NCI-H2171 (cell line): ENCODE data around the gene FSD1.

Experiments
- DNase-seq: peaks from one replicate; lab custom pipeline; 2025; lab: John Stamatoyannopoulos, UW

Gene FSD1

DNA sequence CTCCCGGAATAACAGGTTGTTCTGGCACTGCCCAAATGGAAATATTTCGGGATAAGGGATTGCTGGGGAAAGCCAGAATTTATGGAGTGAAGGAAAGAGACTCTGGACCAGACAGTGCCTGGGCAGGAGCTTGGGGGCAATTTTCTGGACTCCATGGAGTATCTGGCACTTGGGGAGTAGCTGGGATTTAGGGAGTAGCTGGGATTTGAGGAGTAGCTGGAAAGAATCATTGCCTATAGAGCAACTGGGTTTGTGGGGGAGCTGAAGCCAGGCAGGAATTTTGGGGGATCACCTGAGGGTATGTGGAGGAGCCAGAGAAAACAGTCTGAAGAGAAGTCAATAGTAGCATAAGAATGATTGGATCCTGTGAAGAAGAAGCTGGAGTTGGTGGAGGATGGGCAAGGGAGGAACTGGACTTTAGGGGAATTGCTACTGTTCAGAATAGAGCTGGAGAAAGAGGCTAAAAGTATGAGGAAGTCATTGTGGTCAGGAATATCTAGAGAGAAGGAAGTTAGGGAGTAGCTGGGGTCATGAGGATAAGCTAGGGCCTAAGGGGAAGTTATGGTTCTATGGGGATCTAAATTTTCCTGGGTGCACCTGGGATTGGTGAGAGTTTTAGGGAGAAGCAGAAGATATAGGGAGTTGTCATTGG, 14.8 kb downstream of the FSD1 start:
- DNase-seq, result no peak

DNA sequence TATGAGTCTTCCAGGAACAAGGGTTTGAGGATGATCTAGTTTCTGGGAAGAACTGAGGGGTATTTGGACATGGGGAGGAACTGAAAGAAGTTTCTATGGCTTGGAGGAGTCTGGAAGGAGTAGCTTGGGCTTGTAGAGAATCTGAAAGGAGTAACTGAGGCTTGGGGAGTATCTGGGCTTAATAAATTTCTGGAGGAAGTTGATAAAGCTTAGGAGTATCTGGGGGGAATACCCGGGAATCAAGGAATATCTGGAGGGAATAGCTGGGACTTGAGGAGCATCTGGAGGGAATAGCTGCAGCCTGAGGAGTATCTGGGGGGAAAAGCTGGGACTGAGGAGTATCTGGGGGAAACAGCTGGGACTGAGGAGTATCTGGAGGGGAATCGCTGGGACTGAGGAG, 16.0 kb downstream of the FSD1 start:
- no peak for DNase-seq

DNA sequence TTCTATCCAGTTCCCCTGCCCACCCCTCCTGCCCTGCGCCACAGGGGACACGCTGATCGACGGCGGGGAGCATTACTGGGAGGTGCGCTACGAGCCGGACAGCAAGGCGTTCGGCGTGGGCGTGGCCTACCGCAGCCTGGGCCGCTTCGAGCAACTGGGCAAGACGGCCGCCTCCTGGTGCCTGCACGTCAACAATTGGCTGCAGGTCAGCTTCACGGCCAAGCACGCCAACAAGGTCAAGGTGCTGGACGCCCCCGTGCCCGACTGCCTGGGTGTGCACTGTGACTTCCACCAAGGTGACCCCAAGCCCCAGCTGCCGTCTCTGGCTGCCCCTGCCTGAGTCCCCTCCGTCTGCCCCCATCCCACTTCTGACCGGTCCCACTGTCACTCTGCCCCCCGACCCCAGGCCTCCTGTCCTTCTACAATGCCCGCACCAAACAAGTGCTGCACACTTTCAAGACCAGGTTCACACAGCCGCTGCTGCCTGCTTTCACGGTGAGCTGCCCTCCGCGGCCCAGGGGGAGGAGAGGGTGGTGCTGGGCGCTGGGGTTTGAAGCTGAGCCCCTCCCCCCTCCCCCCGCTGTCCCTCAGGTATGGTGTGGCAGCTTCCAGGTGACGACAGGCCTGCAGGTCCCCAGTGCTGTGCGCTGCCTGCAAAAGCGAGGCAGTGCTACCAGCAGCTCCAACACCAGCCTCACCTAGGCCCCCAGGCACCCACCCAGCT, 18.7 kb downstream of the FSD1 start:
- no peak for DNase-seq

GRCh38 chr19:4323692-4324091, 19.3 kb downstream of the FSD1 start:
- DNase-seq, result no peak

DNA sequence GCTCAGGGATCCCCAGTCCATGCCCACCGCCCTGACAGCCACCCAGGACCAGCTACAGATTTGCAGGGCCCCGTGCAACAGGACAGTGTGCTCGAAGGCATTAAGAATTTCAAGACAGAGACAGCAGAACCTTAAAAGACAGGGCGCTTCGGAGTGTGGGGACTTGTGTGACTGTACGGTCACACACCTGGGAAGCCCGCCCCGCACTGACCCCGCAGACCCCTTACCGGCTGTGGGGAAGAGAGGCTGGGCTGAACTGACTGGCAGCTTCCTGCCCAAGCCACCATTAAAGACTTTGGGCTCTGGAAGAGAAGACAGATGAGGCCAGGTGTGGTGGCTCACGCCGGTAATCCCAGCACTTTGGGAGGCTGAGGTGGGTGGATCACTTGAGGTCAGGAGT, 19.8 kb downstream of the FSD1 start:
- no peak for DNase-seq

GRCh38 chr19:4326215-4326836, 21.9 kb downstream of the FSD1 start:
- DNase-seq, result no peak

GRCh38 chr19:4326837-4327251, 22.4 kb downstream of the FSD1 start:
- no peak for DNase-seq

DNA sequence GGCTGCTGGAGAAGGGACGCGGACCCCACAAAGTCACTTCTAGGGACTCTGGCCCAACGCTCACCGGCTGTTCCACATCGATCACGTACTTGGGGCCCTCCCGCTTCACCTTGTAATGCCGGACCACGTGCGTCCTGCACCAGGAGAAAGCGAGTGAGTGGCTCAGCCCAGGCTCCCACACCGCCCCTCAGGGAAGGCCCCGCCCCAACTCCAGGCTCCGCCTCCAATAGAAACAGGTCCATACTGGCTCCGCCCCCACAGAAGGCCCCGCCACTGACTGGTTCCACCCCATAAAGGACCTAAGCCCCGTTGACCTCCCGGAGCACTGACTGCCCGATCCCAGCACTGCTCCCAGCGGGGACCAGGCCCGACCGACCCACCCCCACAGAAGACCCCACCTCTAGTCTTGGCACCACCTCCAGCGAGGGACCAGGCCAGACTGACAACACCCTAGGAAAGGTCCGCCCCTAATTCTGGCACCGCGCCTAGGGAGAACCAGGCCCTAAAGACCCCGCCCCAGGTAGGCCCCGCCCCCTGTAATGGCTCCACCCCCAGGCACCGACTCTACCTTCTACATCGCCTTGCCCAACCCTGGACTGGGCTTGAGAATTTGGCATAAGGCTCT, 23.0 kb downstream of the FSD1 start:
- DNase-seq, result peak; percentile 79

DNA sequence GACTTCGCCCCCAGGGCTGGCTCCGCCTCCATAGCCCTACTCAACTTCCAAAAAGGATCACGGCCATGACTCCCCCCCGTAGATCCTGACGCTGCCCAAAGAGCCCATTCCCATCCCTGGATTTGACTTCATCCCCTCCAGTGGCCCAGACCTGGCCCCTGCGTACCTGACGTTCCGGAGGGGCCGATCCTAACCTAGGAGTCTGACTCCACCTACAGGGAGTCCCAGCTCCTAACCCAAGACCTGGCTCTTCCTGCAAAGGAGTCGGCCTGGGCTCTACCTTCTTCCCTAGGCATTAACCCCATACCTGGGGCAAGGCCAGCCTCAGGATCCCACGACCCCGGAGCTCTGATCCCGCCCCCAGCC, 23.5 kb downstream of the FSD1 start:
- DNase-seq, result no peak

DNA sequence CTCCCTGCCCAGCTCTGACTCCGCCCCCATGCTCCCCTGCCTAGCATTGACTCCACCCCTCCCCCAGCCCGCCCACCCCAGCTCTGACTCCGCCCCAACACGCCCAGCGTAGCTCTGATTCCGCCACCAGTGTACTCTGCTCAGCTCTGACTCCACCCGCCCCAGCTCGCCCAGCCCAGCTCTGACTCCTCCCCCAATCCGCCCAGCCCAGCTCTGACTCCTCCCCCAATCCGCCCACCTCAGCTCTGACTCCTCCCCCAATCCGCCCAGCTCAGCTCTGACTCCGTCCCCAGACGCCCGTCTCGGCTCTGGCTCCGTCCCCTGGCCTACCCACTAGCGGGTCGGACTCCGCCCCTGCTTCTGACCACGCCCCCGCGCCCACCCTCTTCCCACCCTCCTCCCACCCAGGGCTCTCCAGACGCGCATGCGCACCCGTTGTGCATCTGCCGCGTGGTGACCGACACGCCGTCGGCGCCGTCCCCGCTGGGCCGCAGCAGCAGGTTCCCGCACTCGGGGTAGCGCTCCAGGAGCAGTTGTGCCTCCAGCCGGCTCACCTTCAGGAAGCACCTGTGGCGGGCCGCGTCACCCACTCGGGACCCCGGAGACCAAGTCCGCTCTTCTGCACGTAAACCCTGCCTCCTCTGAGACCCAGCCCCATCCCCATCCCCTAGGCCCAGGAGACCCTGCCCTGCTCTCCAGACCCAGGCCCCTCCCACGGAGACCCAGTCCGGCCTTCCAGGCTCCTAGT, 24.0 kb downstream of the FSD1 start:
- DNase-seq, result peak; percentile 100

DNA sequence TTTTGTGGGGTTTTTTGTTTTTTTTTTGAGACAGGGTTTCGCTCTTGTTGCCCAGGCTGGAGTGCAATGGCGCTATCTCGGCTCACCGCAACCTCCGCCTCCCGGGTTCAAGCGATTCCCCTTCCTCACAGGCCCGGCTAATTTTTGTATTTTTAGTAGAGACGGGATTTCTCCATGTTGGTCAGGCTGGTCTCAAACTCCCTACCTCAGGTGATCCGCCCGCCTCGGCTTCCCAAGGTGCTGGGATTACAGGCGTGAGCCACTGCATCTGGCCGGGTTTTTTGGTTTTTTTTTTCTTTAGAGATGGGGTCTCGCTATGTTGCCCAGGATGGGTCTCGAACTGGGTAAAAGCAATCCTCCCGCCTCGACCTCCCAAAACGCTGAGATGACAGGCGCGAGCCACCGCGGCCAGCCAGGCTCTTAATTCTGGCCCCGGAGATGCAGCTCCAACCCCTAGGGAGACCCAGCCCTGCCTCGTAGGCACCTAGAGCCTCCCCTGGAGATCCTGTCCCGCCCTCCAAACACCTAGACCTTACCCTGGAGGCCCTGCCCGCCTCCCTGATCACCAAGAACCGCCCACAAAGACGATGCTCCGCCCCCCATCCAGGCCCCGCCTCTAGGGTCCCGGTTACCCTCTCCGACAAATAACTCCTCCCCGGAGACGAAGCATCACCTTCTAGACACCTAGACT, 24.7 kb downstream of the FSD1 start:
- peak; percentile 33 for DNase-seq

GRCh38 chr19:4329858-4330257, 25.5 kb downstream of the FSD1 start:
- no peak for DNase-seq

GRCh38 chr19:4334929-4335570, 30.7 kb downstream of the FSD1 start:
- no peak for DNase-seq

GRCh38 chr19:4337906-4338440, 33.6 kb downstream of the FSD1 start:
- no peak for DNase-seq

DNA sequence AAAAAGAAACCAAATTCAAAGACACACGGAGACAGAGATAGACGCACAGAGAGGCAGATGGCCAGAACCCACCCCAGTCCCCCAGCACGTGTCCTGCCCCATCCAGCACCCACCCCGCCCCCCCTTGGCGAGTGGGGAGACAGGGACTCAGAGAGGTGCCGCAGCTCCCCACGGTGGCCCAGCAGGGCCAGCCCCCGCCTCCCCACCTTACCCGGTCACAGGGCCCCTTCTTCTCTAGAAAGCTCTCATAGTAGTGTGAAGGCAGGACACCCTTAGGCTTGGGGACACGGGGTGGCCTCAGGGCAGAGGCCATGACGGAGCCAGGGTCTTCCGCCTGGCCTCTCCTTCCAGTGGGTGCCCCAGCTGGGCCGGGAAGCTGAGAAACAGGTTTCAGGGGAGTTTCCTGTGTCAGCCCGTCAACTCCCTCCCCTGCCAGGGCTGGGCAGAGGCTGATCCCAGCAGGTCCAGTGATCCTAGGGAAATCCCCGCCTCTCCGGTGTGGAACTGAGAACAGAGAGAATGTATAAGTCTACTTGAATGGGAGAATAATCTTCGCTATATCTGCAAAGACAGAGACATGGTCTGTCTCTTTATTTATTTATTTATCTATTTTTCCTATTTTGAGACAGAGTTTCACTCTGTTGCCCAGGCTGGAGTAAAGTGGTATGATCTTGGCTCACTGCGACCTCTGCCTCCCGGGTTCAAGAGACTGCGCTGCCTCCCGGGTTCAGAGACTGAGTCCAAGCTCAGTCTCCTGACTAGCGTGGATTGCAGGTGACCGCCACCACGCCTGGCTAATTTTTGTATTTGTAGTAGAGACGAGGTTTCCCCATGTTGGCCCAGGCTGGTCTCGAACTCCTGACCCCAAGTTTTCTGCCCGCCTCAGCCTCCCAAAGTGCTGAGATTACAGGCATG, 34.3 kb downstream of the FSD1 start, which contains the start of gene STAP2:
Gene STAP2 (minus strand): TSS at position 387 of the 915 bp plus-strand sequence. CDS start 74 bp downstream, at position 313.
- DNase-seq, result no peak

DNA sequence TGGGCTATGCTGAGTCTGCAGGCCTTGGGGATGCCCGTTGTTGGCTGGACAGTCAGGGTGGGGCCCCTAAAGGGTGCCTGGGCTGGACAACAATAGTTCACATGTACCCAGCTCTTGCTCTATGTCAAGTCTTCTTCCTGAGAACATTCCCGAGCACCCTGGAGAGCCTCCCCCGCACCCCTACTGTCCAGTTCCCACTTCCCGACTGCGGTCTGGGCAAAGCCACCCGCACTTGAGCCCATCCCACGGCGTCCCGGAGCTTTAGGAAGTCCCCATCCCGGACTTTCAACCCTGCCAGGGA, 37.9 kb downstream of the FSD1 start:
- no peak for DNase-seq

GRCh38 chr19:4342615-4343369, 38.4 kb downstream of the FSD1 start:
- peak; percentile 100 for DNase-seq

DNA sequence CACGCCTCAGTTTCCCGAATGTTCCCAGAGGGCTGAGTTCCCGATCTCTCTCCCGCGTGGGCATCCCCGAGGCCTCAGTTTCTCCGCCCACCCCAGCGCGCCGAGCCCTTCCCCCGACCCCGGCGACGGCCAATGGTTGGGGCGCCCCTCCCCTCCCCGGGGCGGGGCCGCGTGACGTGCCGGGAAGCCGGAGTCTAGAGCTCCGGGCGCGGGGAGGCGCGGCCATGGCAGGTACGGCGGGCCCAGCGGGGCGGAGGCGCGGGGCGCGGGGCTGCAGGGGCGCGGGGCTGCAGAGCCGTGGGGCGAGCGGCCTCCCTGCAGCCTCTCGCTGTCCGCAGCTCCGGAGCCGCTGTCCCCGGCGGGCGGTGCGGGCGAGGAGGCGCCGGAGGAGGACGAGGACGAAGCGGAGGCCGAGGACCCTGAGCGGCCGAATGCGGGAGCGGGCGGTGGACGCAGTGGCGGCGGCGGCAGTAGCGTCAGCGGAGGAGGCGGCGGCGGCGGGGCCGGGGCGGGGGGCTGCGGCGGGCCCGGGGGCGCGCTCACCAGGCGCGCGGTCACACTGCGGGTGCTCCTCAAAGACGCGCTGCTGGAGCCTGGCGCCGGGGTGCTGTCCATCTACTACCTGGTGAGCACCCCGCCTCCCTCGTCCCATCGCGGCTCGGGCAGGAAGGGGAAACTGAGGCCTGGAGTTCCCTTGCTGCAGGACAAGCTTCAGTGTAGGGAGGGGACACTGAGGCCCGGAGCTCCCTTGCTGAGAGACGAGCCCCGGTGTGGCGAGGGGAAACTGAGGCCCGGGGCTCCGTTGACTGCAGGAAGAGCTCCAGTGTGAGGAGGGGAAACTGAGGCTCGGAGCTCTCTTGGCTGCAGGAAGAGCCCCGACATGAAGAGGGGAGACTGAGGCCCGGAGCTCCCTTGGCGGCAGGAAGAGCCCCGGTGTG, 39.2 kb downstream of the FSD1 start, which contains the start of gene MPND:
Gene MPND (plus strand): TSS at position 193 of the 938 bp plus-strand sequence. CDS start 32 bp downstream, at position 225.
- DNase-seq, result peak; percentile 97
